Erythroblast (primary cell): ENCODE data around the gene HTRA1.

Experiments used
- GATA1 ChIP-seq: IDR thresholded peaks from 2 replicates; pipeline ENCODE4 v1.6.1; 2011; ENCODE audit warnings: low read depth, mild to moderate bottlenecking, control low read depth, low read length, moderate library complexity
- POLR2A ChIP-seq: IDR thresholded peaks from 2 replicates; pipeline ENCODE4 v1.6.1; 2011; ENCODE audit warnings: mild to moderate bottlenecking, low read length

- no peak for TF ChIP-seq POLR2A
- TF ChIP-seq GATA1 = no peak
These were observed 84.9 kb downstream of the HTRA1 start for GRCh38 chr10:122546242-122546641.
